HEK293 (cell line): ENCODE data around the gene MAP3K14.
A peak's percentile ranks its signal among the peaks of the same experiment; 100 is the strongest.

ENCODE experiments used
- CTCF ChIA-PET: fragments of 350-600 bp; formaldehyde crosslinking; extraction: SDS; loops from one replicate; lab custom pipeline; 2021; ENCODE audit warnings: antibody characterized with exemption; lab: Yijun Ruan, JAX
- POLR2A ChIA-PET: fragments of 300-600 bp; formaldehyde crosslinking; extraction: SDS; loops from one replicate; lab custom pipeline; 2020; ENCODE audit warnings: antibody characterized with exemption, inconsistent platforms; lab: Yijun Ruan, JAX
- H3K27ac ChIP-seq: fragments of 200-500 bp; sonication (Bioruptor generic); 2 replicates; pipeline ENCODE4 v1.5.1; 2014; ENCODE audit warnings: low read depth, low read length, control low read depth, inconsistent platforms; ENCODE audit errors: extremely low read depth
- H3K36me3 ChIP-seq, 2 experiments: fragments of 200-500 bp in 1 of 2; sonication (Bioruptor generic) in 1 of 2; 1 replicate in 1 of 2; 2 replicates in 1 of 2; pipeline ENCODE4 v1.5.1; 2014 to 2017; ENCODE audit warnings: inconsistent platforms in 2 of 2, low read length in 2 of 2; ENCODE audit not compliant: control insufficient read depth in 2 of 2, insufficient read depth in 1 of 2
- H3K4me1 ChIP-seq: fragments of 200-500 bp; sonication (Bioruptor generic); 2 replicates; pipeline ENCODE4 v1.5.1; 2014; ENCODE audit warnings: mild to moderate bottlenecking, low read length, inconsistent platforms; ENCODE audit not compliant: control insufficient read depth, insufficient read depth
- H3K4me3 ChIP-seq: 2 replicates; pipeline ENCODE4 v1.5.1; 2011; ENCODE audit warnings: low read depth, mild to moderate bottlenecking, control low read depth, low read length, moderate library complexity
- H3K9me3 ChIP-seq: fragments of 200-500 bp; sonication (Bioruptor generic); 2 replicates; pipeline ENCODE4 v1.5.1; 2014; ENCODE audit warnings: low read depth, low read length, inconsistent platforms; ENCODE audit not compliant: control insufficient read depth, insufficient read depth
- ATF2 ChIP-seq: fragments of 450-650 bp; formaldehyde crosslinking; IDR thresholded peaks from 2 replicates; pipeline ENCODE4 v1.5.1; 2016; ENCODE audit warnings: missing biosample characterization, missing genetic modification characterization, low read depth
- KLF17 ChIP-seq: fragments of 450-650 bp; formaldehyde crosslinking; IDR thresholded peaks from 2 replicates; pipeline ENCODE4 v1.5.1; 2016; ENCODE audit warnings: missing biosample characterization, missing genetic modification characterization
- KLF7 ChIP-seq: fragments of 450-650 bp; formaldehyde crosslinking; IDR thresholded peaks from 2 replicates; pipeline ENCODE4 v1.5.1; 2016; ENCODE audit warnings: missing biosample characterization, missing genetic modification characterization, borderline replicate concordance
- OSR2 ChIP-seq: fragments of 450-650 bp; formaldehyde crosslinking; IDR thresholded peaks from 2 replicates; pipeline ENCODE4 v1.5.1; 2016; ENCODE audit warnings: missing biosample characterization, missing genetic modification characterization
- OVOL3 ChIP-seq: fragments of 450-650 bp; formaldehyde crosslinking; IDR thresholded peaks from 2 replicates; pipeline ENCODE4 v1.5.1; 2016; ENCODE audit warnings: missing biosample characterization, missing genetic modification characterization
- PRDM6 ChIP-seq: fragments of 450-650 bp; formaldehyde crosslinking; IDR thresholded peaks from 2 replicates; pipeline ENCODE4 v1.5.1; 2017; ENCODE audit warnings: missing biosample characterization, missing genetic modification characterization
- TRIM28 ChIP-seq: IDR thresholded peaks from 2 replicates; pipeline ENCODE4 v1.6.1; 2011; ENCODE audit warnings: low read length, control low read depth, borderline replicate concordance
- TSHZ1 ChIP-seq: fragments of 450-650 bp; formaldehyde crosslinking; IDR thresholded peaks from 2 replicates; pipeline ENCODE4 v1.5.1; 2016; ENCODE audit warnings: missing biosample characterization, missing genetic modification characterization, borderline replicate concordance
- ZBTB49 ChIP-seq: fragments of 450-650 bp; formaldehyde crosslinking; IDR thresholded peaks from 2 replicates; pipeline ENCODE4 v1.5.1; 2016; ENCODE audit warnings: missing biosample characterization, missing genetic modification characterization, low read depth
- ZBTB7A ChIP-seq: fragments of 450-650 bp; formaldehyde crosslinking; IDR thresholded peaks from 2 replicates; pipeline ENCODE4 v1.5.1; 2016; ENCODE audit warnings: low read depth, missing biosample characterization, missing genetic modification characterization
- ZFP3 ChIP-seq: fragments of 450-650 bp; formaldehyde crosslinking; IDR thresholded peaks from 2 replicates; pipeline ENCODE4 v1.5.1; 2016; ENCODE audit warnings: low read depth, missing biosample characterization, missing genetic modification characterization
- ZNF10 ChIP-seq: fragments of 450-650 bp; formaldehyde crosslinking; IDR thresholded peaks from 2 replicates; pipeline ENCODE4 v1.5.1; 2017; ENCODE audit warnings: missing biosample characterization, missing genetic modification characterization
- ZNF155 ChIP-seq: fragments of 450-650 bp; formaldehyde crosslinking; IDR thresholded peaks from 2 replicates; pipeline ENCODE4 v1.5.1; 2016; ENCODE audit warnings: missing biosample characterization, missing genetic modification characterization
- ZNF335 ChIP-seq: fragments of 450-650 bp; formaldehyde crosslinking; conservative IDR thresholded peaks from 2 replicates; pipeline ENCODE4 v1.5.1; 2016; ENCODE audit warnings: missing biosample characterization, missing genetic modification characterization
- ZNF416 ChIP-seq: fragments of 450-650 bp; formaldehyde crosslinking; IDR thresholded peaks from 2 replicates; pipeline ENCODE4 v1.5.1; 2016; ENCODE audit warnings: missing biosample characterization, missing genetic modification characterization
- ZNF449 ChIP-seq: fragments of 450-650 bp; formaldehyde crosslinking; IDR thresholded peaks from 2 replicates; pipeline ENCODE4 v1.5.1; 2017; ENCODE audit warnings: missing biosample characterization, mild to moderate bottlenecking, missing genetic modification characterization, moderate library complexity
- ZNF692 ChIP-seq: fragments of 450-650 bp; formaldehyde crosslinking; IDR thresholded peaks from 2 replicates; pipeline ENCODE4 v1.5.1; 2016; ENCODE audit warnings: missing biosample characterization, missing genetic modification characterization
- ZXDB ChIP-seq: fragments of 450-650 bp; formaldehyde crosslinking; IDR thresholded peaks from 2 replicates; pipeline ENCODE4 v1.5.1; 2016; ENCODE audit warnings: missing biosample characterization, missing genetic modification characterization

Gene MAP3K14

GRCh38 chr17:45312477-45313420 lies 4.1 kb downstream of the MAP3K14 start (continued):
- TF ChIP-seq ZNF692 (tag by site-specific recombination) = peak; percentile 97
- peak; percentile 91 for TF ChIP-seq OSR2 (tag by site-specific recombination)
- no peak for TF ChIP-seq KLF7 (tag by site-specific recombination)
- peak; percentile 16; the same call in 1 of the 2 replicates for TF ChIP-seq ZNF335

- Histone ChIP-seq H3K9me3 (no peaks in the 10 kb centered on the region), H3K4me1 (peaks cover 44% of the 10 kb centered on the region), H3K27ac (peak overlapping the region; percentile 3; the same call in 1 of the 2 replicates), H3K4me3 (no peak overlapping the region), H3K36me3 (peaks cover 0 to 10% of the 10 kb centered on the region in 2 experiments; a peak in 1 of 3 replicates)
- POLR2A ChIA-PET = interaction anchor here (0.7 to 1.5 kb wide), 9 partner anchors 10 to 164 kb away, joined by 3 to 7 read pairs (median 4); partner anchors contain the start of gene HEXIM1
- CTCF ChIA-PET = interaction anchor here (0.5 to 9.3 kb wide), 22 partner anchors 11 to 316 kb away, joined by 3 to 61 read pairs (median 5); partner anchors contain the start of gene ACBD4
- TF ChIP-seq ZNF449 (tag by site-specific recombination) = peak; percentile 98
- TF ChIP-seq KLF17 (tag by site-specific recombination) = 0 out of 2 replicates have a peak, but pooled peaks have one; percentile 25
- TF ChIP-seq OVOL3 (tag by site-specific recombination) = no peak
- TF ChIP-seq ZFP3 (tag by site-specific recombination) = no peak
- TF ChIP-seq ZBTB7A (tag by site-specific recombination) = no peak
- no peak for TF ChIP-seq ZXDB (tag by site-specific recombination)
- no peak for TF ChIP-seq ZNF155 (tag by site-specific recombination)
- peak; percentile 44; the same call in 1 of the 2 replicates for TF ChIP-seq TRIM28
- peak; percentile 36; the same call in 1 of the 2 replicates for TF ChIP-seq TSHZ1 (tag by site-specific recombination)
- TF ChIP-seq ZNF10 = no peak
- no peak for TF ChIP-seq ZBTB49 (tag by site-specific recombination)
- no peak for TF ChIP-seq PRDM6
- TF ChIP-seq ZNF416 (tag by site-specific recombination) = no peak
- TF ChIP-seq ATF2 (tag by site-specific recombination) = no peak
These were observed 4.9 kb downstream of the MAP3K14 start for GRCh38 chr17:45311760-45312476.
